Retinal pigment epithelial cell (primary cell): ENCODE data around the gene EXOC6B.

ENCODE experiments used
- DNase-seq: peaks from one replicate; pipeline ENCODE4 v3.0.0-alpha.2; 2010; ENCODE audit warnings: low read depth
- H3K4me3 ChIP-seq: 2 replicates; pipeline ENCODE4 v1.5.1; 2011; ENCODE audit warnings: mild to moderate bottlenecking, low read length, control low read depth, moderate library complexity
- TF ChIP-seq, protein P1 (sequence below): conservative IDR thresholded peaks from 2 replicates; pipeline ENCODE4 v1.5.1; 2011; ENCODE audit warnings: low read depth, low read length, control low read depth, inconsistent platforms

Gene EXOC6B

DNA sequence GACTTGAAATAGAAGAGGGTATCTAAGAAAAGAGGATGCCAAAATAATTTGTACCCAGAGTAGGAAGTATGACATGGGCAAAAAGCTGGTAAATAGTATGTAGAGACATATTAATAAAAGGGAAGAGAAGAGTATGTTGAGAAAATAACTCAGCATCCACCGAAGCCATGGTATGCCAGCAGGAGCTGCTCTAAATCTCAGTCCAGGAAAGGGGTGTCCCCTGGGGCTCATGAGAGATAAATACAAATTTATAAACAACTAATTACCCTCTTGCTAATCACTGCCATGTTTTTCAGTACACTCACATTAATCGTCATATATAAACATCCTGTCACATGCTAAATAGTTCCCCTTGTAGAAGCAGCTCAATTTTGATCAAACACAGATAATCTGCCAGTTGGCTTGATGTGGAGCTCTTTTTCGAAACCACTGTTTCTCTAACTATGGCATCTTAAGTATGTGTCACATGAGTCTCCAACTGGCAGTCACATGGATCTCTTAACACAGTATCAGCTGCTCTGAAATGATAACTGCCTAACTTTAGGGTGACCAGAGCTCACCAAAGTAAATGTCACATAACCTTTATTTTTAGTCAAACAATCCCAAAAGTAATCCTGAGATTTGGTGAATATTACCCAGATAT is 31.9 kb downstream of the EXOC6B start:
- peak; percentile 74 for DNase-seq
- TF ChIP-seq, protein P1, sequence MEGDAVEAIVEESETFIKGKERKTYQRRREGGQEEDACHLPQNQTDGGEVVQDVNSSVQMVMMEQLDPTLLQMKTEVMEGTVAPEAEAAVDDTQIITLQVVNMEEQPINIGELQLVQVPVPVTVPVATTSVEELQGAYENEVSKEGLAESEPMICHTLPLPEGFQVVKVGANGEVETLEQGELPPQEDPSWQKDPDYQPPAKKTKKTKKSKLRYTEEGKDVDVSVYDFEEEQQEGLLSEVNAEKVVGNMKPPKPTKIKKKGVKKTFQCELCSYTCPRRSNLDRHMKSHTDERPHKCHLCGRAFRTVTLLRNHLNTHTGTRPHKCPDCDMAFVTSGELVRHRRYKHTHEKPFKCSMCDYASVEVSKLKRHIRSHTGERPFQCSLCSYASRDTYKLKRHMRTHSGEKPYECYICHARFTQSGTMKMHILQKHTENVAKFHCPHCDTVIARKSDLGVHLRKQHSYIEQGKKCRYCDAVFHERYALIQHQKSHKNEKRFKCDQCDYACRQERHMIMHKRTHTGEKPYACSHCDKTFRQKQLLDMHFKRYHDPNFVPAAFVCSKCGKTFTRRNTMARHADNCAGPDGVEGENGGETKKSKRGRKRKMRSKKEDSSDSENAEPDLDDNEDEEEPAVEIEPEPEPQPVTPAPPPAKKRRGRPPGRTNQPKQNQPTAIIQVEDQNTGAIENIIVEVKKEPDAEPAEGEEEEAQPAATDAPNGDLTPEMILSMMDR, result no peak
- no peak overlapping the region for H3K4me3 ChIP-seq

DNA sequence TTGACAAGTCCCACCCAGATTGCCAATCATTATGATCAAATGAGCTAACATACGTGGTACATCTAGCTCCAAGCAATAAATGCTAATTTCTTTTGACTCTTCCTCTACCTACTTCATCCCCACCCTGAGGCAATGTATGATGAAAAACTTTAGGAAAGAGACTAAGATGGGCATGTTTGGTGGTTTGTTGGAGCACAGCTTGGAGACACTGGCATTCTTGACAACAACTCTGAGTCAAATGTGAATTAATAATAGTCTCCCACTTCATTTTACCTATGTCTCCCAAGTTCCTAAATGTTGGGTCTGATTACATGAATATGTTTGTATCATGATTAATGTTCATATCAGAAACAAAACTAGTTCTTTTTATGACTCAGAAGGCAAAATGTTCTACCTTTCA is 36.6 kb downstream of the EXOC6B start:
- TF ChIP-seq, protein P1, result no peak
- H3K4me3 ChIP-seq, result no peak overlapping the region
- no peak for DNase-seq

DNA sequence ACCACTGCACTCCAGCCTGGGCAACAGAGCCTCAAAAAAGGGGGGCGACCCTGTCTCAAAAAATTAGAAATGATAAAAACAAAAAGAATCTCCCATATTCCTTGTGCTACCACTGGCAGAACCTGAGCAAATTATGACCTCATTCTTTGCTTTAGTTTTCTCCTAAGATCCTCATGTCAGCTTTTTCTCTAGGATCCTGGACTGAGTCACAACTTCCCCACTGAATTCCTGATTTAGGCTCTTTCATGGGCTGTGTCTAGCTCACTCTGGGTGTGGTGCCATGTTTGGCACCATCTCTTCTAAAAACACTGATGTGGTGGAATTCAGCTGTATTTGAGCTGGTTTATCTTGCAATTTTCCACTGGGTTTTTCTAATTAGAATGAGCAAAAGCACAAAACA is 37.1 kb downstream of the EXOC6B start:
- H3K4me3 ChIP-seq, result no peak overlapping the region
- TF ChIP-seq, protein P1, result no peak
- DNase-seq, result no peak

DNA sequence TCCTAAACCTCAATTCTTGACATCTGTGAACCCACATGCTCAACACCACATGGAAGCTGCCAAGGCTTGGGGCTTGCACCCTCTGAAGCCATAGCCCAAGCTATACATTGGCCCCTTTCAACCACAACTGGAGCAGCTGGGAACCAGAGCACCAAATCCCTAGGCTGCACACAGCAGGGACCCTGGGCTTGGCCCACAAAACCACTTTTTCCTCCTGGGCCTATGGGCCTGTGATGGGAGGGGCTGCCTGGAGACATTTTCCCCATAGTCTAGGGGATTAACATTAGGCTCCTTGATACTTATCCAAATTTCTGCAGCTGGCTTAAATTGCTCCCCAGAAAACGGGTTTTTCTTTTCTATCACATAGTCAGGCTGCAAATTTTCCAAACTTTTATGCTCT is 40.3 kb downstream of the EXOC6B start:
- no peak overlapping the region for H3K4me3 ChIP-seq
- DNase-seq, result no peak
- TF ChIP-seq, protein P1, result no peak

DNA sequence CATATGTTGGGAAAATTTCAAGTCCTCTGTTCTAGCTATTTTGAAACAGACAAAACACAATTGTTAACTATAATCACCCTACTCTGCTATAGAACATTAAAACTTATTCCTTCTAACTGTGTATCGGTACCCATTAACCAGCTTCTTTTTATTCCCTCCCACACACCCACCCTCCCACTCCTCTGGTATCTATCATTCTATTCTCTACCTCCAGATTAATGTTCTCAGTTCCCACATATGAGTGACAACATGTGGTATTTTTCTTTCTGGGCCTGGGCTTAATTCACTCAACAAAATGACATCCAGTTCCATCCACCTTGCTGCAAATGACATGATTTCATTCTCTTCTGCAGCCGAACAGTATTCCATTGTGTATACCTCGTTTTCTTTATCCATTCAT is 43.3 kb downstream of the EXOC6B start:
- TF ChIP-seq, protein P1, result no peak
- no peak overlapping the region for H3K4me3 ChIP-seq
- DNase-seq, result no peak

DNA sequence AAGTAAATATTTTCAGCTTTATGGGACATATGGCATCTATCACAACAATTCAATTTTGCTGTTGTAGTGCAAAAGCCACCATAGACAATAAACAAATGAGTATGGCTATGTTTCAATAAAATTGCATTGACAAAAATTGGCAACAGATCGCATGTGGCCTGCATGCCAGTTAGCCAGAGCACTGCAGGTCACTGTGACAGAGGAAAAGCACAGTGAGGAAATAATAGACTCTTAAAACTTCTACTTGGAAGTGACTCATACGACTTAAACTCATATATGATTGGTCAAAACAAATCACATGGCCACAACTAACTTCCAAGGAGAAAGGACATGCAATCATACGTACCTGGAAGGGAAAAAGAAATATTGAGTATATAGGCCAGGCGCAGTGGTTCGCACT is 44.4 kb downstream of the EXOC6B start:
- TF ChIP-seq, protein P1, result no peak
- no peak overlapping the region for H3K4me3 ChIP-seq
- DNase-seq, result no peak

DNA sequence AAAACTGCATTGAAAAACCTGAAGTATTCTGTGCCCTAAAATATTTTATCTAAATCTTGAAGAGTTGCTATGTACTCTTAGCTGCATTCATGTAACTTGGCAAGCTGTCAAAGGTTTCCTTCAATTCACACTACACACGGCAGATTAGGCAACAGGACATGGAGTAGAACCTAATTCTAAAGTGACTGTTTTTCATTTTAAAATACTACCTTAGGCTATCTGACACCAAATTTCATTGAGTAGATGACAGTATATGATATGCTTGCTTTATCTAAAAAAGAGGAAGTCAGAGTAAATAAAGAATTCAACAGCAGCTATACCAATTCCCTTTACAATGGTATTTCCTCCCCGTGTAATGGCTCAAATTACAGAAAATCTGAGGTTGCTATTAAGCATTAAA is 45.4 kb downstream of the EXOC6B start:
- peak; percentile 68 for DNase-seq
- TF ChIP-seq, protein P1, result no peak

More for the DNA sequence above, 45.4 kb downstream of the EXOC6B start:
- H3K4me3 ChIP-seq, result no peak overlapping the region
